H9 (cell line): Measurements from ENCODE around the gene CAMKK1. TPM values are rescaled to one million over a fixed set of nuclear protein-coding genes. Genes with fewer than 3 reads are reported as not detected.

Experiments used
- DNase-seq: peaks from one replicate; pipeline ENCODE4 v3.0.0-alpha.2; 2017
- H2AFZ ChIP-seq: one replicate; pipeline ENCODE4 v1.6.1; 2013; ENCODE audit warnings: mild to moderate bottlenecking, low read length, control low read depth, moderate library complexity
- H2AK5ac ChIP-seq: 2 replicates; pipeline ENCODE4 v1.6.1; 2013; ENCODE audit warnings: low read length, control low read depth, mixed read lengths; ENCODE audit not compliant: insufficient read length
- H2BK120ac ChIP-seq: one replicate; pipeline ENCODE4 v1.6.1; 2013; ENCODE audit warnings: low read depth, mild to moderate bottlenecking, low read length, control low read depth, inconsistent platforms; ENCODE audit not compliant: poor library complexity, severe bottlenecking
- H2BK12ac ChIP-seq: 2 replicates; pipeline ENCODE4 v1.6.1; 2013; ENCODE audit warnings: low read length, control low read depth, mixed read lengths, low read depth; ENCODE audit not compliant: insufficient read length
- H2BK15ac ChIP-seq: 2 replicates; pipeline ENCODE4 v1.6.1; 2013; ENCODE audit warnings: low read depth, low read length, control low read depth
- H2BK20ac ChIP-seq: one replicate; pipeline ENCODE4 v1.6.1; 2013; ENCODE audit warnings: low read depth, mild to moderate bottlenecking, low read length, control low read depth, inconsistent platforms; ENCODE audit not compliant: poor library complexity, severe bottlenecking
- H2BK5ac ChIP-seq: 2 replicates; pipeline ENCODE4 v1.6.1; 2013; ENCODE audit warnings: low read length, control low read depth, mixed read lengths; ENCODE audit not compliant: insufficient read length
- H3K14ac ChIP-seq: 2 replicates; pipeline ENCODE4 v1.6.1; 2013; ENCODE audit warnings: low read length, control low read depth; ENCODE audit not compliant: insufficient read depth
- H3K18ac ChIP-seq: 2 replicates; pipeline ENCODE4 v1.6.1; 2013; ENCODE audit warnings: low read depth, mild to moderate bottlenecking, mixed read lengths, low read length, control low read depth; ENCODE audit not compliant: insufficient read length
- H3K23ac ChIP-seq: 2 replicates; pipeline ENCODE4 v1.6.1; 2013; ENCODE audit warnings: low read length, control low read depth, mixed read lengths, low read depth; ENCODE audit not compliant: insufficient read length
- H3K23me2 ChIP-seq: 2 replicates; pipeline ENCODE4 v1.6.1; 2013; ENCODE audit warnings: low read depth, mild to moderate bottlenecking, mixed read lengths, low read length, control low read depth; ENCODE audit not compliant: insufficient read length, poor library complexity, severe bottlenecking
- H3K27ac ChIP-seq: 2 replicates; pipeline ENCODE4 v1.5.1; 2013; ENCODE audit warnings: low read length, control low read depth, mixed read lengths, low read depth; ENCODE audit not compliant: insufficient read length
- H3K27me3 ChIP-seq: 2 replicates; pipeline ENCODE4 v1.6.1; 2013; ENCODE audit warnings: low read length, control low read depth, inconsistent platforms; ENCODE audit not compliant: insufficient read depth
- H3K4ac ChIP-seq: 2 replicates; pipeline ENCODE4 v1.6.1; 2013; ENCODE audit warnings: low read depth, mild to moderate bottlenecking, control low read depth, inconsistent platforms, low read length, moderate library complexity
- H3K4me1 ChIP-seq: 2 replicates; pipeline ENCODE4 v1.6.1; 2013; ENCODE audit warnings: low read length, control low read depth, inconsistent platforms; ENCODE audit not compliant: insufficient read depth
- H3K4me2 ChIP-seq: 2 replicates; pipeline ENCODE4 v1.6.1; 2013; ENCODE audit warnings: low read length, control low read depth, mixed read lengths; ENCODE audit not compliant: insufficient read length, insufficient read depth
- H3K56ac ChIP-seq: 2 replicates; pipeline ENCODE4 v1.6.1; 2013; ENCODE audit warnings: low read depth, mild to moderate bottlenecking, mixed read lengths, low read length, control low read depth; ENCODE audit not compliant: insufficient read length
- H3K79me1 ChIP-seq: 2 replicates; pipeline ENCODE4 v1.6.1; 2013; ENCODE audit warnings: low read depth, mild to moderate bottlenecking, moderate library complexity, low read length, control low read depth, inconsistent platforms; ENCODE audit not compliant: insufficient read depth, poor library complexity, severe bottlenecking
- H3K79me2 ChIP-seq: 2 replicates; pipeline ENCODE4 v1.6.1; 2013; ENCODE audit warnings: low read length, control low read depth, inconsistent platforms; ENCODE audit not compliant: insufficient read depth
- H3K9ac ChIP-seq: 2 replicates; pipeline ENCODE4 v1.6.1; 2013; ENCODE audit warnings: low read length, control low read depth, mixed read lengths; ENCODE audit not compliant: insufficient read length; ENCODE audit errors: extremely low read depth
- H3K9me3 ChIP-seq: one replicate; pipeline ENCODE4 v1.6.1; 2013; ENCODE audit warnings: low read depth, low read length, inconsistent platforms; ENCODE audit not compliant: control insufficient read depth
- H3T11ph ChIP-seq: one replicate; pipeline ENCODE4 v1.6.1; 2013; ENCODE audit warnings: mild to moderate bottlenecking, low read length, control low read depth, inconsistent platforms
- H4K20me1 ChIP-seq: one replicate; pipeline ENCODE4 v1.6.1; 2013; ENCODE audit not compliant: control insufficient read depth, insufficient read length, insufficient read depth
- H4K5ac ChIP-seq: 2 replicates; pipeline ENCODE4 v1.6.1; 2013; ENCODE audit warnings: low read depth, mild to moderate bottlenecking, mixed read lengths, low read length, control low read depth; ENCODE audit not compliant: insufficient read length
- H4K8ac ChIP-seq: replicated peaks from 2 replicates; pipeline ENCODE4 v1.6.1; 2013; ENCODE audit warnings: low read length, control low read depth, mixed read lengths, low read depth; ENCODE audit not compliant: insufficient read length
- H4K91ac ChIP-seq: 2 replicates; pipeline ENCODE4 v1.6.1; 2013; ENCODE audit warnings: low read depth, mild to moderate bottlenecking, moderate library complexity, mixed read lengths, low read length, control low read depth; ENCODE audit not compliant: insufficient read length
- H3K27ac Mint-ChIP-seq, 3 experiments: 2 replicates in 2 of 3; 3 replicates in 1 of 3; pipeline ENCODE4 v1.8.0; 2020 to 2021; ENCODE audit warnings: mixed read lengths in 3 of 3, mild to moderate bottlenecking in 1 of 3, moderate library complexity in 1 of 3
- H3K27me3 Mint-ChIP-seq: 2 replicates; pipeline ENCODE4 v1.8.0; 2021; ENCODE audit warnings: low read depth, mild to moderate bottlenecking, moderate library complexity, mixed read lengths
- H3K36me3 Mint-ChIP-seq, 3 experiments: 2 replicates in 2 of 3; 3 replicates in 1 of 3; pipeline ENCODE4 v1.8.0; 2020 to 2021; ENCODE audit warnings: low read depth in 3 of 3, mixed read lengths in 3 of 3; ENCODE audit not compliant: insufficient read depth in 1 of 3
- H3K4me1 Mint-ChIP-seq, 2 experiments: 2 replicates each; pipeline ENCODE4 v1.8.0; 2020; ENCODE audit warnings: mixed read lengths in 2 of 2
- H3K4me3 Mint-ChIP-seq, 2 experiments: 2 replicates in 1 of 2; 3 replicates in 1 of 2; pipeline ENCODE4 v1.8.0; 2020 to 2021; ENCODE audit warnings: mild to moderate bottlenecking in 2 of 2, mixed read lengths in 2 of 2, moderate library complexity in 1 of 2
- H3K9me3 Mint-ChIP-seq, 2 experiments: 2 replicates in 1 of 2; 3 replicates in 1 of 2; pipeline ENCODE4 v1.8.0; 2020; ENCODE audit warnings: mild to moderate bottlenecking in 2 of 2, mixed read lengths in 2 of 2, moderate library complexity in 1 of 2
- WGBS: extraction: QIAGEN DNeasy Blood & Tissue Kit; methylation state at CpG from one replicate; pipeline ENCODE4 v1.1.7; 2013; ENCODE audit warnings: missing lambda C conversion rate, low lambda C conversion rate, mixed read lengths; ENCODE audit not compliant: insufficient read length; ENCODE audit errors: extremely low coverage; 5-methylcytosine and 5-hydroxymethylcytosine counted together
- total RNA-seq: library from RNA; stranded (reverse); gene quantifications from 2 replicates; pipeline ENCODE4 v1.2.1, GENCODE V29; 2021
- TF ChIP-seq, protein P1 (sequence below): fragments of 200-600 bp; sonication (generic); conservative IDR thresholded peaks from 3 replicates; pipeline ENCODE4 v1.8.0; 2021; ENCODE audit warnings: antibody characterized with exemption, mild to moderate bottlenecking

CAMKK1 gene
- total RNA-seq, 1 experiment from 2014 or later = 6.7 TPM

GRCh38 chr17:3925684-3926485, 33.0 kb upstream of the CAMKK1 start:
- no peaks in the 10 kb centered on the region for H3K79me1 ChIP-seq
- no peaks in the 10 kb centered on the region for H3K79me2 ChIP-seq
- H3K27ac ChIP-seq = no peak overlapping the region
- H4K91ac ChIP-seq = no peak overlapping the region
- no peaks in the 10 kb centered on the region for H3K23me2 ChIP-seq
- no peak overlapping the region for H2AK5ac ChIP-seq
- no peaks in the 10 kb centered on the region for H3K9me3 Mint-ChIP-seq
- no peak overlapping the region for H2BK15ac ChIP-seq
- no peak overlapping the region for H3K56ac ChIP-seq
- H3K18ac ChIP-seq = no peak overlapping the region
- no peaks in the 10 kb centered on the region for H3K27me3 Mint-ChIP-seq
- H2BK120ac ChIP-seq = no peak overlapping the region
- H4K8ac ChIP-seq = no peak overlapping the region
- no peaks in the 10 kb centered on the region for H3K36me3 Mint-ChIP-seq
- no peak overlapping the region for H2BK5ac ChIP-seq
- H3K23ac ChIP-seq = no peak overlapping the region
- H3K9ac ChIP-seq = no peak overlapping the region
- H3K4me1 ChIP-seq = no peaks in the 10 kb centered on the region
- H3K14ac ChIP-seq = peak overlapping the region; percentile 46
- no peak overlapping the region for H3K4me2 ChIP-seq
- no peak overlapping the region for H2AFZ ChIP-seq
- H4K5ac ChIP-seq = no peak overlapping the region
- H2BK12ac ChIP-seq = no peak overlapping the region
- no peak overlapping the region for H3K4ac ChIP-seq
- H3K4me3 Mint-ChIP-seq = no peak overlapping the region
- no peak overlapping the region for H2BK20ac ChIP-seq
- no peaks in the 10 kb centered on the region for H4K20me1 ChIP-seq
- no peak for DNase-seq
- H3K27me3 ChIP-seq = no peaks in the 10 kb centered on the region
- TF ChIP-seq, protein P1, sequence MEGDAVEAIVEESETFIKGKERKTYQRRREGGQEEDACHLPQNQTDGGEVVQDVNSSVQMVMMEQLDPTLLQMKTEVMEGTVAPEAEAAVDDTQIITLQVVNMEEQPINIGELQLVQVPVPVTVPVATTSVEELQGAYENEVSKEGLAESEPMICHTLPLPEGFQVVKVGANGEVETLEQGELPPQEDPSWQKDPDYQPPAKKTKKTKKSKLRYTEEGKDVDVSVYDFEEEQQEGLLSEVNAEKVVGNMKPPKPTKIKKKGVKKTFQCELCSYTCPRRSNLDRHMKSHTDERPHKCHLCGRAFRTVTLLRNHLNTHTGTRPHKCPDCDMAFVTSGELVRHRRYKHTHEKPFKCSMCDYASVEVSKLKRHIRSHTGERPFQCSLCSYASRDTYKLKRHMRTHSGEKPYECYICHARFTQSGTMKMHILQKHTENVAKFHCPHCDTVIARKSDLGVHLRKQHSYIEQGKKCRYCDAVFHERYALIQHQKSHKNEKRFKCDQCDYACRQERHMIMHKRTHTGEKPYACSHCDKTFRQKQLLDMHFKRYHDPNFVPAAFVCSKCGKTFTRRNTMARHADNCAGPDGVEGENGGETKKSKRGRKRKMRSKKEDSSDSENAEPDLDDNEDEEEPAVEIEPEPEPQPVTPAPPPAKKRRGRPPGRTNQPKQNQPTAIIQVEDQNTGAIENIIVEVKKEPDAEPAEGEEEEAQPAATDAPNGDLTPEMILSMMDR = no peak
- WGBS = no CpG with 5 or more reads among the region's 17 CpGs
- peak overlapping the region in 2 of 3 experiments; percentile 28 to 30; a peak in 3 of 7 replicates for H3K27ac Mint-ChIP-seq
- H3T11ph ChIP-seq = no peak overlapping the region
- no peaks in the 10 kb centered on the region for H3K9me3 ChIP-seq
- peaks cover 13 to 36% of the 10 kb centered on the region in 2 experiments; a peak in 3 of 4 replicates for H3K4me1 Mint-ChIP-seq
